ENCODE measurements around the gene RARRES2. TPM values are rescaled to one million over a fixed set of nuclear protein-coding genes. Genes with fewer than 3 reads are reported as not detected.

The RARRES2 gene
- polyA plus RNA-seq, 4 donors = 46.9 to 241 (median 58.2) TPM

DNA sequence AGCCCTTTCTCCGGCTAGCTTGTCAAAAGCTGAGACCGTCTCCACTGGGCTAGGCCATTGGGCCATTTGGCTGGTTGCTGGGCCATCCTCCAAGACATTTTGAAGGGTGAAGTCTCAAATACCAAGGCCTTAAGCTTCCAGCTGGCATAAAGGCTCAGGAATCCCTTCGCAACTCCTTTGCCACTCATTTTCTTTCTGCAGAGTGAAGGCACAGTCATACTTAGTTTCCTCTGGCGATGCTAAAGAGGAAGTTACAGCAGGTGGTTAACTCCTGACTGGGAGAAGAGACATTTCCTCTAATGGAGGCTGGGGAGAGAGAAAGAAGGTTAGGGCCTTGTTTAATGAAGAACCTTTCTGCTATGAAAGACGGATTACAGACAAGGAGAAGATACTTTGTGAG is 22.4 kb upstream of the RARRES2 start:
- DNase-seq (ENCODE audit: low read depth in 4 of 4, low spot score in 3 of 4) = no peak

DNA sequence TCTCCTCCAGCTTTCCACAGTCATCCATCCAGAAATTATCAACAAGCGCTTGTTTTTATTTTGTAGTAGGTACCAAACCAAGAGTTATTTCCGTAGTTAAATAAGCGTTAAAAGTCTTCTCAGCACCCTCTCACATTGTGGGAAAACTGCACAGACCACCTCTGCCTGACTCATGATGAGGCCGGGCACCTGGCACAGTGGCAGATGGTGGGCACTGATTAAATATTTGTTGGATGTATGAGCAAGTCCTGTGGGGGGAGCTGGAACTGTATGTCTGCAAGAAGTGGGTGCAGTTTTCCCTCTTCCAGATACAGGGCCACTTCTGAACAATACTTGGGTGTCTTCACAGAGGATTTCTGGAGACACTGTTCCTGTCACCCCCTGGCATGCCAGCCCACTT is 21.9 kb upstream of the RARRES2 start:
- DNase-seq (ENCODE audit: low read depth in 4 of 4, low spot score in 3 of 4) = no peak

DNA sequence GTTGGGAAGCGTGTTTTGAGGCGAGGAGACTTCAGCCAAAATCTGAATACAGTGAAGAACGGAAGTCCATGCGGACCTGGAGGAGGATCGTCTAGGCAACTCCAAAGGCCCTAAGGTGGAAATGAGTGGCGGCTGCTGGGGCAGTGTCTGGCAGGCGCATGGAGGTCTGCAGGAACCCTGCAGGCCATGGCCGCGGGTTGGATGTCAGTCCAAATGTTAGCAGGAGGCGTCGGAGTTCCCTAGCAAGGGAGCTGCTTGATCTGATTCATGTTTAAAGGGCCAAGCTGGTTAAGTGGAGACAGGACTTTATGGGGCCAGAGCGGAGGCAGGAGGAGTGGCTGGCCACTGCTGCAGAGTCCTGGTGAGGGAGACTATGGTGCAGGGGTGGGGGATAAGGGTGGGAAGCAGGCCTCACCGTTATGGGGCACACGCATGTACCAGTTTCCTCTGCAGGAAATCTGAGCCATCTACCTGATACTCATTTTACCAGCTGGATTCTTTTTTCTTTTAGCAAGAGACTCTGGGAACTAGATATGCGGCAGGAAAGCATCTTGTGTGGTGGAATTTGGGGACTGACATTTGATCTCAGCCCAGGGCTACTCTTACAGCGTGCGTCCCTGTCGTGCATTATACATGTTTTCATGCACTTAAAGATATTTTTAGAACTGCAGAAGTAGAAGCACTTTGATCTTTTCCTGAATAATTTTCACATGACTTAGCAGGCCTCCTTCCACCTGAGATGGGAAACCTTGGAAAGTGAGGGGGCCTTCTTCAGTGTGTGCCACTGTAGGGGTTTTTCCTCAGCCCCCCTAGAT is 20.6 kb upstream of the RARRES2 start:
- DNase-seq (ENCODE audit: low read depth in 4 of 4, low spot score in 3 of 4) = no peak

- DNase-seq (ENCODE audit: low read depth in 4 of 4, low spot score in 3 of 4) = no peak
Measured at GRCh38 chr7:150361402-150361801, 20.0 kb upstream of the RARRES2 start.

DNA sequence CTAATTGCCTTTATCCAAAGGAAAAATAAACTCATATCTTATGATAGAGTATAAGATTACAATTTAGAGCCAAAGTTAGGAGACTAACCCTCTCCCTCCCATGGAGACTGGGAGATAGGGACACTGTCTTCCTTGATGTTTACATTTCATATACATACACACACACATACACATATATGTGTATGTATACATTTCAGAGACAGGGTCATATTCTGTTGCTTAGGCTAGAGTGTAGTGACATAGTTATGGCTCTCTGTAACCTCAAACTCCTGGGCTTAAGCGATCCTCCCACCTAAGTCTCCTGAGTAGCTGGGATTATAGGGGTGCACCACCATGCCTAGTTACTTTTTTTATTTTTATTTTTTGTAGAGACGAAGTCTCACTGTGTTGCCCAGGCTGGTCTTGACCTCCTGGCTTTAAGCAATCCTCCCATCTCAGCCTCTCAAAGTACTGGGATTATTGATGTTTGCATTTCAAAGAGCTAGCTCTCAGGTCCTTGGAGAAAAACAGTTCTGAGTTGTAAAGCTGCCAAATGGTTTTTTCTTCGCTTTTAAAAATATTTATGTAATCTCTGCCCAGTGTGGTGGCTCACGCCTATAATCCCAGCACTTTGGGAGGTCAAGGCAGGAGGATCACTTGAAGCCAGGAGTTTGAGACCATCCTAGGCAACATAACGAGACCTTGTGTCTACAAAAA is 19.1 kb upstream of the RARRES2 start:
- DNase-seq (ENCODE audit: low read depth in 4 of 4, low spot score in 3 of 4) = no peak

GRCh38 chr7:150359622-150360362 is 18.4 kb upstream of the RARRES2 start:
- no peak for DNase-seq (ENCODE audit: low read depth in 4 of 4, low spot score in 3 of 4)

DNA sequence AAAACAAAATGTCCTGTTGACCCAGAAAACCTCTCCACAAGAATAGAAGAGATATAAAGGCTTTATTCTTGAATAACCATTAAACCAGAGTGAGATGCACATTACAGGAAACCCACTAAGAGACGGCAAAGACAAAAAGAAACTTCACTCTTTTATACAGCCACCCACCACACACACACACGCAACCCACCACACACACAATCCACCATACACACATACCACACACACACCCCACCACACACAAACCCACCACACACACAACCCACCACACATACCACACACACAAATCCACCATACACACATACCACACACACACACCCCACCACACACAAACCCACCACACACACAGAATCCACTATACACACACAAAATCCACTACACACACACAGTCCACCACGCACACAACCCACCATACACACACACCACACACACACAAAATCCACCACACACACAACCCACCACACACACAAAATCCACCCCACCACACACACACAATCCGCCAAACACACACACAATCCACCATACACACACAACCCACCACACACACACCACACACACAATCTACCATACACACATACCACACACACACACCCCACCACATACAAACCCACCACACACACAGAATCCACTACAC is 17.7 kb upstream of the RARRES2 start:
- no peak for DNase-seq (ENCODE audit: low read depth in 4 of 4, low spot score in 3 of 4)

DNA sequence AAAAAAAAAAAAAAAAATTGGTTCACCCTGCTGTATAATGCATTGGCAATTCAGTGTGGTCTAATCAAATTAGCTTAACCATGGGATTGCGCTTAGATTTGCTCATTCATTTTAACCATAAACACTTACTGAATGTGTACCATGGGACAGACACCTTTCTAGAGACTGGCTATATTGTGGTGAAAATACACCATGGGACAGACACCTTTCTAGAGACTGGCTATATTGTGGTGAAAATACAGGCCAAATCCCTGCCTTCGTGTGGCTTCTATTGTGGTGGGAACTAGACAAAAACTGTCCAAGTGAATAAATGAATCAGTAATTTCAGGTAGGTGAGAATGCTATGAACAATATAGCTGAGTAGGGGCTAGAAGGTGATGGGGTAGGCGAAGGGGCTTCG is 17.0 kb upstream of the RARRES2 start:
- no peak for DNase-seq (ENCODE audit: low read depth in 4 of 4, low spot score in 3 of 4)

DNA sequence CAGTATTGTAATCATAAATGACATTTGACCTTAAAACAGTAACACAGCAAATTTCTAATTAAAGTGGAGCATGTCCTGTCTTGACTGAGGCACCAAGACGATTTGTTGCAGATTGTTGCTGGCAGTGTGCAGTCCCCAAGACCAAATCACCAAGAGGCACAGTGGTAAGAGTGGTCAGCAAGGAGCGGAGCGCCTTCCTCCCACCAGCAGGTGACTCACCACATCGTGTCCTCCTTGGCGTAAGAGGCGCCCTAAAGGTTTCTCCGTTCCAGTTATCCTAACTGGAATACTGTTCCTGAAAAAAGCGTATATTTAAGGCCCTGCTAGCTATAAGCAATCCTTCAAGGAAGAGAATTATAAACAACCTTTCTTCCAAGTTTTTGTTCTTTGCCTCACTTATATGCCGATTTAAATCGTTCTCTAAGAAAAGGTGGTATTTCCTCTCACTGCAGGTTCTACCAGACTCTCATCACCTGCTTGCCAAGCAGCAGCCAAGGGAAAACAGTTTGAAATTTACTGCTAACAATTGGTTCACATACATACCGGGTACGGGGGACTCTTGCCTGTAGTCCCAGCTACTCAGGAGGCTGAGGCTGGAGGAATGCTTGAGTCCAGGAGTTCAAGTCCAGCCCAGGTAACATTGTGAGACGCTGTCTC is 16.5 kb upstream of the RARRES2 start:
- DNase-seq (ENCODE audit: low read depth in 4 of 4, low spot score in 3 of 4) = no peak

DNA sequence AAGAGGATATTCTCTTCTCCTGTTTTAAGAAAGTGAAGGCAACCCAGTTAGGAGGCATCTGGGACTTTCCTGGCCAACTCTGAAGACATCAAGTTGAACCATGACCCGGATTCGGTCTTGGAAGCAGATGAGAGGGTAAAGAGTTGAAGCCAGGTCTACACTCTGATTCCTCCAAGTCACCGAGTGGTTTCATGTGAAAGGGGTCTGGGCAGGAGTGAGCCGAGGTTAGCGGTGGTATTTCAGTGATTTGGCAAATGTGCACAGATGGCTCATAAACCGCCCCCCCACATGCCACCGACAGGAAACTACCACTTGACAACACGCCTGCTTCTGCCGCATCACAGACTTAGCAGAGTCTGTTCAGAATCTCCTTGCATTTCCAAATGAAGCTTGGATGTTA is 15.8 kb upstream of the RARRES2 start:
- DNase-seq (ENCODE audit: low read depth in 4 of 4, low spot score in 3 of 4) = no peak

DNA sequence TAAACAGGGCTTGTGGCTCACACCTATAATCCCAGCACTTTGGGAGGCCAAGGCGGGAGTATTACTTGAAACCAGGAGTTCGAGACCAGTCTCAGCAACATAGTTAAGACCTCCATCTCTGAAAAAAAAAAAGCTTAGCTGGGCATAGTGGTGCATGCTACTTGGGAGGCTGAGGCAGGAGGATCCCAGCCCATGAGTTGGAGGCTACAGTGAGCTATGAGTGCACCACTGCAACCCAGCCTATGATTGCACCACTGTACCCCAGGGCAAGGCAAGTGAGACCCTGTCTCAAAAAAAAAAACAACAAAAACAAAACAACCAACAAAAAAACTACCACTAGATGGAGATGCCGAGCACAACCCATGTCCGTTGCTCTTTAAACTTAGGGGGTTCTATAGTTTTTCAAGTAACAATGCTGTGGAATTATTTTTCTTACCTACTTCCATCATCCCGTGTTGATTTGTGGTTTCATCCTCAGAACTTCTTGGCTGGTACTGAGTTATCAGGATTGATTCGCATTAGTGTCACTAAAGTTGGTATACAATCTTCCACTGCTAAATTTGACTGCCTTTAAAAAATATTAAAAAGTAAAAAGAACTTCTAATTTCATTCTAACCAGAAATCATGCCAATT is 15.0 kb upstream of the RARRES2 start:
- no peak for DNase-seq (ENCODE audit: low read depth in 4 of 4, low spot score in 3 of 4)

DNA sequence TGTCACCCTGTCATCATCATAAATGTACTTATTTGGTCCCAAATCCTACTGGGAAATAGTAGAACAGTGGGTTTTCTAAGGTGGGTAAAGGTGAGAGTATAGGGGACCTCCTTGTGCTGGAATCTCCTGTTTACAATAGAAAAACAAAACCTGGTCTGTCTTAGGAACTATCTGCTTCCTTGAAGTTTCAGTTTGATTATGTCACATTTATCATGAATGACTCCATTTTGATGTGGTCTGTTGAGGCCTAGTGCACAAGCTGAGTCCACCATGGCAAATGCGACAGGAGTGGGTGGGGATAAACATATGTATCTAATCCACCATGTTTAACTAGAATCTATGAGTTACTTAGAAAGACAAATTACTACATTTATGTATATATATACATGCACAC is 14.2 kb upstream of the RARRES2 start:
- no peak for DNase-seq (ENCODE audit: low read depth in 4 of 4, low spot score in 3 of 4)

DNA sequence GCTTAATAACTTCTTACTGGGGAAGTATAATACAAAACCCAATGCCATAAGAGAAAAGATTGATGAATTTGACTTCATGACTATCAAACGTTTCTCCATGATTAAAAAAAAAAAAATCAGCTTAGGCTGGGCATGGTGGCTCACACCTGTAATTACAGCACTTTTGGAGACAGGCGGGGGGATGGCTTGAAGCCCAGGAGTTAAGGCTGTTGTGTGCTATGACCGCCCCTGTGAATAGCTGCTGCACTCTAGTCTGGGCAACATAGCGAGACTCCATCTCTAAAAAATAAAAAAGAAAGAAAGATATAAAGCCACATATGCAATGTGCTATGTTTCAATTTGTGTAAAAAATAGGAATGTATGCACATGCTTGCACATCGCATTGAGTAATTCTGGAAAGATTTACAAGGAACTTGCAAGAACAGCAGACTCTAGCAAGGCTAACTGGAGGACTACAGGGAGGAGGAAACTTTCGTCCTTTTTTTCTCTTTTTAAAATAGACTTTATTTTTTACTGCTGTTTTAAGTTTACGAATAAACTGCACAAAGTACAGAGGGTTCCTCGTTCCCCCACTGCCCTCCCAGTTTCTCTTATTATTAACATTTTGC is 10.3 kb upstream of the RARRES2 start:
- DNase-seq (ENCODE audit: low read depth in 4 of 4, low spot score in 3 of 4) = no peak

DNA sequence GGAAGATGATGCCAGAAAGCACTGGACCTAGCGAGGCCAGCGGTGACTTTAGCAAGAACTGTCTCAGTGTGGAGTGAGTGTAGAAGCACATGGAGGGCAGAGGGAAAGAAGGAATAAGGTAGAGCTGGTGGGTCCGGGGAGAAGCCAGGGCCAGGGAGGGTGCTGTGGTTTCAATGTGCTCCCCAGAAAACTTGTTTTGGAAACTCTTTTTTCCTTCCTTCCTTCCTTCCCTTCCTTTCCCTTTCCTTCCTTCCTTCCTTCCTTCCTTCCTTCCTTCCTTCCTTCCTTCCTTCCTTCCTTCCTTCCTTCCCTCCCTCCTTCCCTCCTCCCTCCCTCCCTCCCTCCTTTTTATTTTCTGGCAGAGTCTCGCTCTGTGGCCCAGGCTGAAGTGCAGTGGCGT is 5.5 kb upstream of the RARRES2 start:
- no peak for DNase-seq (ENCODE audit: low read depth in 4 of 4, low spot score in 3 of 4)

DNA sequence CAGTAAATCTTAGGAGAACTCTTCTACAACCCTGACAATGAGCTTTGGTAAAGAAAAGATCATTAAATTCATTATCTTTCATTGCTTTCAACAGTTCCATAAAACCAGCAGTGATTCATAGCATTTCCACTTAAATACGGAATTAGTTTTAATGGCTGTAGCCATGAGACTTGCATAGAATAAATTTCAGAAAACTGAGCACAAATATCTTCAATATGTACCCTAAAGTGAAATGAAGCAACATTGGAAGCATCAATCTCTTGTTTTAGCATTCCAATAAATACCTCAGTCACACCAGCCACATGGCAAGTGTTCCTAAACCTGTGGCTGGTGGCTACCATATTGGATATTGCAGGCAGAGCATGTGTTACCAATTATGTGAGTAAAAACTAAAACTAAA is 3.6 kb upstream of the RARRES2 start:
- DNase-seq (ENCODE audit: low read depth in 4 of 4, low spot score in 3 of 4) = no peak

- no peak for DNase-seq (ENCODE audit: low read depth in 4 of 4, low spot score in 3 of 4)
Measured at GRCh38 chr7:150344299-150344698, 2.9 kb upstream of the RARRES2 start.

- DNase-seq (ENCODE audit: low read depth in 4 of 4, low spot score in 3 of 4) = no peak
Measured at GRCh38 chr7:150343225-150343624, 1.8 kb upstream of the RARRES2 start.

DNA sequence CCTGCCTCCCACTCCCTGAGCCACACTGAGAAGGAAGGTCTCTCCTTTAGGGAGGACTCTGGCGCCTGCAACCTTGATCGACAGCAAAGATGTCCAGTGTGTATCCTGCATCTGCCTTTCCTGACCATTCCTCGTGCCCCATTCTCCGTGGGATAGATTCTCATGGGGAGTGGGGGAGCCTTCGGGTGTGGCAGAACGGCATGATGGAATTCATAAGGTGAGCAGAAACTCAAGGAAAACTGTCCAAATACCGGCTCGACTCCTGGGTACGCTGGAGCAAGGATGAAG is 636 bp upstream of the RARRES2 start:
- no peak for DNase-seq (ENCODE audit: low read depth in 4 of 4, low spot score in 3 of 4)

- DNase-seq (ENCODE audit: low read depth in 4 of 4, low spot score in 3 of 4) = no peak
Measured at GRCh38 chr7:150340875-150341262, 560 bp downstream of the RARRES2 start.

All from left renal pelvis (tissue), 4 donors.